NAMALWA (cell line): ENCODE measurements around the gene TBPL2.
"Not testable (repeated sequence)": the region's sequence is repeated elsewhere in the genome, so short reads cannot be mapped to it uniquely, and the experiment has no call there.

ENCODE experiments used
- DNase-seq: peaks from one replicate; pipeline ENCODE4 v3.0.0-alpha.2; 2015; ENCODE audit warnings: low spot score

Gene TBPL2

GRCh38 chr14:55404173-55404854, 36.1 kb downstream of the TBPL2 start:
- no peak for DNase-seq

GRCh38 chr14:55401751-55402150, 38.7 kb downstream of the TBPL2 start:
- DNase-seq, result no peak

- no peak for DNase-seq
These were observed 40.6 kb downstream of the TBPL2 start for GRCh38 chr14:55399852-55400251.

GRCh38 chr14:55399183-55399582, 41.2 kb downstream of the TBPL2 start:
- no peak for DNase-seq

GRCh38 chr14:55398679-55399078, 41.7 kb downstream of the TBPL2 start:
- DNase-seq, result no peak

GRCh38 chr14:55389330-55389729, 51.1 kb downstream of the TBPL2 start:
- no peak for DNase-seq

GRCh38 chr14:55388160-55388559, 52.3 kb downstream of the TBPL2 start:
- DNase-seq, result no peak

- DNase-seq, result no peak
These were observed 53.3 kb downstream of the TBPL2 start for GRCh38 chr14:55387121-55387520.

- DNase-seq, result no peak
These were observed 54.2 kb downstream of the TBPL2 start for GRCh38 chr14:55386037-55386808.

GRCh38 chr14:55384536-55384935, 55.9 kb downstream of the TBPL2 start:
- no peak for DNase-seq

- DNase-seq, result no peak
These were observed 56.8 kb downstream of the TBPL2 start for GRCh38 chr14:55383541-55384140.

- DNase-seq, result not testable (repeated sequence)
These were observed 57.4 kb downstream of the TBPL2 start for GRCh38 chr14:55383056-55383466.

GRCh38 chr14:55382483-55382882, 57.9 kb downstream of the TBPL2 start:
- DNase-seq, result no peak

GRCh38 chr14:55381561-55381960, 58.9 kb downstream of the TBPL2 start:
- DNase-seq, result no peak

GRCh38 chr14:55381040-55381439, 59.4 kb downstream of the TBPL2 start:
- DNase-seq, result no peak

GRCh38 chr14:55377236-55377635, 63.2 kb downstream of the TBPL2 start:
- no peak for DNase-seq

GRCh38 chr14:55374771-55375170, 65.6 kb downstream of the TBPL2 start:
- no peak for DNase-seq

GRCh38 chr14:55373784-55374705, 66.4 kb downstream of the TBPL2 start:
- DNase-seq, result no peak

GRCh38 chr14:55372825-55373224, 67.6 kb downstream of the TBPL2 start:
- no peak for DNase-seq

- no peak for DNase-seq
These were observed 68.0 kb downstream of the TBPL2 start for GRCh38 chr14:55372423-55372822.

GRCh38 chr14:55370883-55371455, 69.4 kb downstream of the TBPL2 start:
- no peak for DNase-seq

GRCh38 chr14:55366271-55366670, 74.1 kb downstream of the TBPL2 start:
- DNase-seq, result no peak
